GM18508 (cell line): ENCODE measurements around the gene INCA1.

Experiments
- ATAC-seq: cut with Tn5 transposase; IDR thresholded peaks from one replicate; pipeline ENCODE4 v1.9.1; 2021; ENCODE audit warnings: moderate number of reproducible peaks; ENCODE audit not compliant: insufficient read depth, unreplicated experiment

Gene INCA1

GRCh38 chr17:5014357-5014756 lies 17.0 kb upstream of the INCA1 start:
- ATAC-seq = no peak

GRCh38 chr17:5011928-5012327 lies 14.6 kb upstream of the INCA1 start:
- ATAC-seq = no peak

GRCh38 chr17:5003214-5003867 lies 6.0 kb upstream of the INCA1 start:
- ATAC-seq = no peak

- no peak for ATAC-seq
Observed at GRCh38 chr17:5002121-5002788, 4.9 kb upstream of the INCA1 start.

GRCh38 chr17:5000237-5000639 lies 2.9 kb upstream of the INCA1 start:
- no peak for ATAC-seq

- ATAC-seq = no peak
Observed at GRCh38 chr17:4999430-5000093, 2.2 kb upstream of the INCA1 start.

- ATAC-seq = no peak
Observed at GRCh38 chr17:4998732-4999429, 1.6 kb upstream of the INCA1 start.

- no peak for ATAC-seq
Observed at GRCh38 chr17:4998027-4998731, 857 bp upstream of the INCA1 start.

- no peak for ATAC-seq
Observed at GRCh38 chr17:4994081-4994595, 3.2 kb downstream of the INCA1 start.

- no peak for ATAC-seq
Observed at GRCh38 chr17:4987767-4988567, 9.4 kb downstream of the INCA1 start.

- no peak for ATAC-seq
Observed at GRCh38 chr17:4986951-4987766, 10.2 kb downstream of the INCA1 start, which contains the start of gene CAMTA2. CAMTA2 (minus strand) TSS chr17:4987675; CDS start chr17:4986222, 1,453 bp downstream.

GRCh38 chr17:4986403-4986802 lies 10.9 kb downstream of the INCA1 start:
- no peak for ATAC-seq

- ATAC-seq = no peak
Observed at GRCh38 chr17:4982305-4982704, 15.0 kb downstream of the INCA1 start.

- ATAC-seq = no peak
Observed at GRCh38 chr17:4980644-4981216, 16.6 kb downstream of the INCA1 start.

- no peak for ATAC-seq
Observed at GRCh38 chr17:4978726-4979125, 18.6 kb downstream of the INCA1 start.

GRCh38 chr17:4974115-4974670 lies 23.1 kb downstream of the INCA1 start:
- no peak for ATAC-seq

- ATAC-seq = no peak
Observed at GRCh38 chr17:4973256-4974114, 23.8 kb downstream of the INCA1 start.
